Smooth muscle cell (in vitro differentiated cells): ENCODE results near the gene DCTN3. TPM values are rescaled to one million over a fixed set of nuclear protein-coding genes. Genes with fewer than 3 reads are reported as not detected.

Experiments
- DNase-seq: peaks from one replicate; lab custom pipeline; 2025; ENCODE audit not compliant: unreplicated experiment; lab: John Stamatoyannopoulos, UW
- H2AFZ ChIP-seq: fragments of 200-600 bp; sonication (generic); 2 replicates; pipeline ENCODE4 v1.6.0; 2016; ENCODE audit warnings: antibody characterized with exemption, low read depth, mild to moderate bottlenecking
- H3F3A ChIP-seq: fragments of 200-600 bp; sonication (generic); 2 replicates; pipeline ENCODE4 v1.6.0; 2017; ENCODE audit warnings: antibody characterized with exemption, low read depth
- H3K27ac ChIP-seq: fragments of 200-600 bp; sonication (generic); 2 replicates; pipeline ENCODE4 v1.5.1; 2016; ENCODE audit warnings: low read depth, mild to moderate bottlenecking
- H3K27me3 ChIP-seq: fragments of 200-600 bp; sonication (generic); 2 replicates; pipeline ENCODE4 v1.6.1; 2016; ENCODE audit warnings: low read depth, mild to moderate bottlenecking
- H3K36me3 ChIP-seq: fragments of 200-600 bp; sonication (generic); 2 replicates; pipeline ENCODE4 v1.5.1; 2016; ENCODE audit warnings: low read depth
- H3K4me1 ChIP-seq: fragments of 200-600 bp; sonication (generic); 2 replicates; pipeline ENCODE4 v1.5.1; 2016; ENCODE audit warnings: low read depth
- H3K4me2 ChIP-seq: fragments of 200-600 bp; sonication (generic); 2 replicates; pipeline ENCODE4 v1.6.0; 2016; ENCODE audit warnings: mild to moderate bottlenecking
- H3K4me3 ChIP-seq: fragments of 200-600 bp; sonication (generic); 2 replicates; pipeline ENCODE4 v1.5.1; 2016; ENCODE audit warnings: mild to moderate bottlenecking
- H3K79me2 ChIP-seq: fragments of 200-600 bp; sonication (generic); 2 replicates; pipeline ENCODE4 v1.6.0; 2016; ENCODE audit warnings: low read depth, mild to moderate bottlenecking
- H3K9ac ChIP-seq: fragments of 200-600 bp; sonication (generic); 2 replicates; pipeline ENCODE4 v1.6.0; 2016; ENCODE audit warnings: low read depth
- H3K9me3 ChIP-seq: fragments of 200-600 bp; sonication (generic); replicated peaks from 2 replicates; pipeline ENCODE4 v1.5.1; 2016; ENCODE audit warnings: low read depth
- H4K20me1 ChIP-seq: fragments of 200-600 bp; sonication (generic); 2 replicates; pipeline ENCODE4 v1.6.0; 2016; ENCODE audit warnings: low read depth
- CTCF ChIP-seq: fragments of 200-600 bp; sonication (generic); IDR thresholded peaks from 2 replicates; pipeline ENCODE4 v1.5.1; 2017; ENCODE audit warnings: borderline replicate concordance, mild to moderate bottlenecking, antibody characterized with exemption; ENCODE audit not compliant: insufficient read depth, poor library complexity, severe bottlenecking
- WGBS: methylation state at CpG from one replicate; pipeline ENCODE4 v1.1.7; 2016; ENCODE audit warnings: low lambda C conversion rate; 5-methylcytosine and 5-hydroxymethylcytosine counted together
- polyA plus RNA-seq: library from polyadenylated mRNA; unstranded; fragments of >200 nt; fragmentation: Nextera tagmentation; extraction: Ambion mirVana; gene quantifications from 2 replicates; pipeline ENCODE4 v1.2.1, GENCODE V29; 2016
- total RNA-seq: library from RNA; depleted of rRNA; stranded (reverse); fragments of >200 nt; gene quantifications from 2 replicates; pipeline ENCODE4 v1.2.3, GENCODE V29; 2014

Gene DCTN3
- total and polyA plus RNA-seq, 2 experiments from 2014 or later, result 87.6 to 142 TPM

- no peaks in the 10 kb centered on the region for H3K9me3 ChIP-seq
- H3K4me2 ChIP-seq, result no peak overlapping the region
- H3F3A ChIP-seq, result peaks cover 6% of the 10 kb centered on the region
- no peak overlapping the region for H2AFZ ChIP-seq
- no peak for DNase-seq
- no peak overlapping the region for H3K27ac ChIP-seq
- no peaks in the 10 kb centered on the region for H4K20me1 ChIP-seq
- no peaks in the 10 kb centered on the region for H3K27me3 ChIP-seq
- no peaks in the 10 kb centered on the region for H3K36me3 ChIP-seq
- no peak for TF ChIP-seq CTCF
- H3K79me2 ChIP-seq, result no peaks in the 10 kb centered on the region
- H3K9ac ChIP-seq, result no peak overlapping the region
- WGBS, result 92% methylated on average over 8 of the region's 8 CpGs
- H3K4me1 ChIP-seq, result peaks cover 4% of the 10 kb centered on the region
- H3K4me3 ChIP-seq, result no peak overlapping the region
Observed at GRCh38 chr9:34659592-34660253, 39.4 kb upstream of the DCTN3 start.

GRCh38 chr9:34658461-34658860 lies 38.2 kb upstream of the DCTN3 start:
- Histone ChIP-seq H3K27me3 (no peaks in the 10 kb centered on the region), H3K79me2 (no peaks in the 10 kb centered on the region), H3K4me3 (no peak overlapping the region), H3K4me2 (no peak overlapping the region), H3K9me3 (no peaks in the 10 kb centered on the region), H2AFZ (no peak overlapping the region), H3K9ac (no peak overlapping the region), H3K27ac (no peak overlapping the region), H3K36me3 (no peaks in the 10 kb centered on the region), H3F3A (peaks cover 6% of the 10 kb centered on the region), H4K20me1 (no peaks in the 10 kb centered on the region), H3K4me1 (peaks cover 7% of the 10 kb centered on the region)
- TF ChIP-seq CTCF, result no peak
- DNase-seq, result no peak
- WGBS, result 95% methylated on average over 14 of the region's 14 CpGs

- no peak for DNase-seq
- WGBS, result 94% methylated on average over 5 of the region's 5 CpGs
- no peaks in the 10 kb centered on the region for H3K9me3 ChIP-seq
- no peak overlapping the region for H3K4me2 ChIP-seq
- no peak overlapping the region for H3K9ac ChIP-seq
- no peak for TF ChIP-seq CTCF
- no peaks in the 10 kb centered on the region for H3K36me3 ChIP-seq
- H3K27me3 ChIP-seq, result no peaks in the 10 kb centered on the region
- no peaks in the 10 kb centered on the region for H3K79me2 ChIP-seq
- no peak overlapping the region for H3K27ac ChIP-seq
- no peaks in the 10 kb centered on the region for H4K20me1 ChIP-seq
- H3K4me3 ChIP-seq, result no peak overlapping the region
- no peak overlapping the region for H2AFZ ChIP-seq
- peaks cover 19% of the 10 kb centered on the region for H3K4me1 ChIP-seq
- H3F3A ChIP-seq, result peaks cover 7% of the 10 kb centered on the region
Observed at GRCh38 chr9:34656992-34657391, 36.7 kb upstream of the DCTN3 start.

GRCh38 chr9:34655394-34655793 lies 35.1 kb upstream of the DCTN3 start:
- Histone ChIP-seq H3K9ac (no peak overlapping the region), H3K36me3 (no peaks in the 10 kb centered on the region), H3K4me1 (peaks cover 19% of the 10 kb centered on the region), H3F3A (peaks cover 17% of the 10 kb centered on the region), H3K79me2 (no peaks in the 10 kb centered on the region), H3K4me2 (no peak overlapping the region), H4K20me1 (no peaks in the 10 kb centered on the region), H3K9me3 (no peaks in the 10 kb centered on the region), H3K27ac (no peak overlapping the region), H3K4me3 (no peak overlapping the region), H3K27me3 (no peaks in the 10 kb centered on the region), H2AFZ (no peak overlapping the region)
- DNase-seq, result no peak
- 72% methylated on average over 5 of the region's 5 CpGs for WGBS
- no peak for TF ChIP-seq CTCF
